Retinal pigment epithelial cell (primary cell): ENCODE results near the gene PCCA.
"Not testable (repeated sequence)": the region's sequence is repeated elsewhere in the genome, so short reads cannot be mapped to it uniquely, and the experiment has no call there.

Source experiments
- DNase-seq: peaks from one replicate; pipeline ENCODE4 v3.0.0-alpha.2; 2010; ENCODE audit warnings: low read depth
- H3K4me3 ChIP-seq: 2 replicates; pipeline ENCODE4 v1.5.1; 2011; ENCODE audit warnings: mild to moderate bottlenecking, low read length, control low read depth, moderate library complexity
- TF ChIP-seq, protein P1 (sequence below): conservative IDR thresholded peaks from 2 replicates; pipeline ENCODE4 v1.5.1; 2011; ENCODE audit warnings: low read depth, low read length, control low read depth, inconsistent platforms

Gene PCCA

DNA sequence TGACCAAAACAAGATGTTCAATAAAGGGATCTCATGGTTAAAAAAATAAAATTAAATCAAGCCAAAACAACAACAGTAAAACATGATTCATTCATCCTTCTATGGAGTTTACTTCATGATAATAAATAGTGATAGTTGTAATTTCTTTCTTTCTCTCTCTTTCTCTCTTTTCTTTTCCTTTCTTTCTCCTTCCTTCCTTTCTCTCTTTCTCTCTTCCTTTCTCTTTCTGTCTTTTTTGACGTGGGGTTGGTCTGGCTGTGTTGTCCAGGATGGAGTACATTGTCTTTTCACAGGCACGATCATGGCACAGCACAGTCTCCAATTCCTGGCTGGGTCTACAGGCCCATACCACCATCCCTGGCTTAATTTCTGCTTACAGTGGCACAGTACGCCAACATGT lies 29.1 kb upstream of the PCCA start:
- TF ChIP-seq, protein P1, sequence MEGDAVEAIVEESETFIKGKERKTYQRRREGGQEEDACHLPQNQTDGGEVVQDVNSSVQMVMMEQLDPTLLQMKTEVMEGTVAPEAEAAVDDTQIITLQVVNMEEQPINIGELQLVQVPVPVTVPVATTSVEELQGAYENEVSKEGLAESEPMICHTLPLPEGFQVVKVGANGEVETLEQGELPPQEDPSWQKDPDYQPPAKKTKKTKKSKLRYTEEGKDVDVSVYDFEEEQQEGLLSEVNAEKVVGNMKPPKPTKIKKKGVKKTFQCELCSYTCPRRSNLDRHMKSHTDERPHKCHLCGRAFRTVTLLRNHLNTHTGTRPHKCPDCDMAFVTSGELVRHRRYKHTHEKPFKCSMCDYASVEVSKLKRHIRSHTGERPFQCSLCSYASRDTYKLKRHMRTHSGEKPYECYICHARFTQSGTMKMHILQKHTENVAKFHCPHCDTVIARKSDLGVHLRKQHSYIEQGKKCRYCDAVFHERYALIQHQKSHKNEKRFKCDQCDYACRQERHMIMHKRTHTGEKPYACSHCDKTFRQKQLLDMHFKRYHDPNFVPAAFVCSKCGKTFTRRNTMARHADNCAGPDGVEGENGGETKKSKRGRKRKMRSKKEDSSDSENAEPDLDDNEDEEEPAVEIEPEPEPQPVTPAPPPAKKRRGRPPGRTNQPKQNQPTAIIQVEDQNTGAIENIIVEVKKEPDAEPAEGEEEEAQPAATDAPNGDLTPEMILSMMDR: no peak
- H3K4me3 ChIP-seq: no peak overlapping the region
- no peak for DNase-seq

DNA sequence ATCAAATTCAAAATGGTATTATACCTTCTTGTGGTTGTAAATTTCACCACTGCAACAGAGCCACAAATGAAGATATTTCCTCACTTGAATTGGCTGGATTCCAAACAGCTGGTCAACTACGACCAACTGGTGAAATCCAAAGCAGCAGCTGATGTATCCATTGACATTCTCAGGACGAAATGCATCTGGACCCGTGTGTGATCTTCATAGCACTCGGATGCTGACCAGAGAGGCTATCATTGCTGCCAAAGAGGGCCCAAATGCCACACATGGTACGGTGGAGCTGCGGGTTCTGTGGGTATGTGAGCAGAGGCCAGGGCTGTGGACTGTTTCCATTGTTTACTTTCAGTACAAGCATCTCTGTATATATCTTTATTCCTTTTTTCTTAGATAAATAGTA lies 25.6 kb upstream of the PCCA start:
- H3K4me3 ChIP-seq: no peak overlapping the region
- no peak for DNase-seq
- TF ChIP-seq, protein P1: no peak

DNA sequence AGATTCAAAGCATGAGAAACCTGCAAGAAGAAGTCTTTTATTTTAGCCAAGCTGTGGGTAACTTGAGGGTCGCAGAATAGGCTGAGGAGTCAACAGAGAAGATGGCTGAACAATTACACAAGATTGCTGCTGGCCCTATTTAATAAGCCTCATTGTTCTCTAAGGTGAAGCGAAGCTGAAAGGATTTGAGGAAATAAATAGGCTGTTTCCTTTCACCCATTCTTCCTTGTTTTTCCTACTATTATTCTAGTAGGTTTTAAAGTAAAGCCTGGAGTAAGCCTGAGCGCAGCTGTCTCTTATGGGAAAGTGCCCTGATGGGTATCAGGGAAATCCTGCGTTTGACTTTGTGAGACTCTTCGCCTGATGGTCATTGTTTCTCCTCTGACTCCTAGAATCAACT lies 25.0 kb upstream of the PCCA start:
- DNase-seq: no peak
- no peak overlapping the region for H3K4me3 ChIP-seq
- TF ChIP-seq, protein P1: no peak

DNA sequence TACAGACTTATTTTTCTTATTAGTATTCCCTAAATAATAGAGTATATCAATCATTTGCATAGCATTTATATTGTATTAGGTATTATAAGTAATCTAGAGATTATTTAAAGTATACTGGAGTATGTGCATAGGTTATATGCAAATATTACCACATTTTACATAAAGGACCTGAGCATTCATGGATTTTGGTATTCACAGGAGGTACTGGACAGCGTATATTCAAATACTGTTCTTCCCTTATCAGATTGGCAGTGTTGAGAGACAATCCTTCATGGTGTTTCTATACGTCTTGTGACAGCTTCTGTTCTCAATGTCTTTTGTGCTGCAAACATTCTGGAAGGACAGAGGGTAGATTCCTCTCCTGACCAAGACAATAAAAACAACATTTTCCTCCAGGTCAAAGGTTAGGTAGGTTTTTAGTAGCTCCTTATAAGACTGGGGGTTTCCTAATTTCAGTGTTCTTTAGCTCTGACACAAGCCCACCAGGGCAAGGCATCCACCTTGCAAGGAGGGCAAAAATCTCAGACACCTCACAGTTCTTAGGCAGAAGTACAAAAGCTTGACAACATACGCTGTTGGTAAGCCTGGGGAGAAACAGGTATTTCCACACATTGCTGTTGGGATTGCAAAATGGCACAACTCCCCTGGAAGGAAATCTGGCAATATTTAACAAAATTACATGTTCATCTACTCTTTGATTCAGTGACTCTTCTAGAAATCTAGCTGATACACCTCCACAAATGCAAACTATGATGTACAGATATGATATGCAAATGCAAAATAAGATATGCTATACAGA lies 20.6 kb upstream of the PCCA start:
- TF ChIP-seq, protein P1: no peak
- no peak for DNase-seq
- H3K4me3 ChIP-seq: no peak overlapping the region

DNA sequence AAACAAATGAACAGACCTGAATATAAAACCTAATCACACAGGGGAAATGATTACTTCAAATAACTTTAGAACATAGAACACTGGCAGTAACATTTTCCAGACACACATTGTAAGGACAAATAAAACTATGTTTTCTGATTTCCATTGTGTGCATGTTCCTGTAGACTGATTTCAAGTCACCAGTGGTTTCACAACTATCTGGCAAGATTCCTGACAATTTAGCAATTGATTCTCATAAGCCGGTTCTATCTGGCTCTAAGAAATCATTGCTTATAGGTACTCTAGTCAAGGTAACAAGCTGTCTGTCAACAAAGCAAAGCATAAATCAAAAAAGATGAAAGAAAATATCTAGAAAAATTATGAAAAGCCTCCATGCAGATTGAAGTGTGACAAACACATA lies 19.6 kb upstream of the PCCA start:
- TF ChIP-seq, protein P1: no peak
- no peak for DNase-seq
- H3K4me3 ChIP-seq: no peak overlapping the region

DNA sequence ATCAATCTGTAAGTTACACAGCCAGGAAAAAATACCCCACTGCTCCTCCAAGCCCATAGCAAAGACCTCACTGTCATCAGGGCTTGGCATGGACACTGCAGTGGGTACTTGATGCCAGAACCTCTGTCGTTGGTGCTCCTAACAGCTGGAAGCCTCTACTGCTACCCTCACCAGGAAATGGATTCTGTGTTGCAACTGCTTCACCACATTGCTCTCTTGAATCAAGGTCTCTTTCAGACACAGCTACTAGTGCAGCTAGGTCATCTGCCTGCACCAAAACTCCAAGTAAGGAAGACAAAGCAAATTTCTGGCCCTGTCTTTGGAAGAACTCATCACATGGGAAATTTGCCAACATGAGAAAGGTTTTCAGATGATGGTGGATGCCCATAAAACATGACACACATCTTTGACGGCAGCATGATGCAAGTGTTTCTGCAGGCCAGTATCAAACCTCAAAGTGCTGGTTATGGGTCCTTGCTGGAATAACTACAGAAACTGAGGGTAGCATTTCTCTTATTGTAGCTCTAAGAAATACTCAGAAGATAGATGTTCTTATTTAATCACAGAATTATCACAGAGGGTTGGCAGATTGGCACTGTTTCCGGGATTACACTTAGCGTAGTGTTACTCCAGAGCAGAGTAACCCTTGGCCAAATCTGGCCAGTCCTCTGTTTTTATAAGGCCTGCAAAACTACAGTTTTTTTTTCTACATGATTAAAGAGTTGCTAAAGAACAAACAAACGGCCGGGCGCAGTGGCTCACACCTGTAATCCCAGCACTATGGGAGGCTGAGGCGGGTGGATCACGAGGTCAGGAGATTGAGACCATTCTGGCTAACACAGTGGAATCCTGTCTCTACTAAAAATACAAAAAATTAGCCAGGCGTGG lies 12.9 kb upstream of the PCCA start:
- H3K4me3 ChIP-seq: no peak overlapping the region
- DNase-seq: no peak
- TF ChIP-seq, protein P1: no peak

DNA sequence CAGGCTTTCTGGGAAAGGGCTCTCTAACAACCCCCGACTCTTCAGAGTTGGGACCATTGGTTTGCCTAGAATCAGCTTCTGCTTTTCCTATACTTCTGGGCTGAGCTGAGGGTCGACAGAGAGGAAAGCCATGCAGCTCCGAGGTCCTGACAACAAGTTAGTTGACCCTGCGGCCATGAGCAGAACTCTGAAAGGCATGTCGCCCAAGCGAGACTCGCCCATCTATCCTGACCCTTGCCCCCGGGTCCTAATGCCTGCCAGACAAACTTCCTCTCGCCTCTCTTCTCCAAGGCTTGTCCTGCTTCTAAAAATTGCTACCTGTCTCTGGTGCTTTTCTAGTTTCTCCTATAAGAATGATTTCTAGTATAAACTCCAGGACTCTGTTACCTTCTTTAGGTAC lies 9.9 kb upstream of the PCCA start:
- not testable (repeated sequence) for DNase-seq, H3K4me3 ChIP-seq

DNA sequence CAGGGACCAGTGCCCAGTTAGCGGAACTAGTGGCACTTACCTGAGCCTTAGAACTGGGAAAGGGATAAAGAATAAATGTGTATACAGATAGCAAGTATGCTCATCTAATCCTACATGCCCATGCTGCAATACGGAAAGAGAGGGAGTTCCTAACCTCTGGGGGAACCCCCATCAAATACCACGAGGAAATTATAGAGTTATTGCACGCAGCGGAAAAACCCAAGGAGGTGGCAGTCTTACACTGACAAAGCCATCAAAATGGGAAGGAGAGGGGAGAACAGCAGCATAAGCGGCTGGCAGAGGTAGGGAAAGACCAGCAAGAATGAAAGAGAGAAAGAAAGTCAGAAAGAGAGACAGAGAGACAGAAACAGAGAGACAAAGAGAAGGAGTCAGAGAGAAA lies 5.5 kb upstream of the PCCA start:
- not testable (repeated sequence) for H3K4me3 ChIP-seq

More for the DNA sequence above, 5.5 kb upstream of the PCCA start:
- not testable (repeated sequence) for DNase-seq
